Thoracic aorta (tissue), 2 donors: ENCODE results near the gene TM4SF18. TPM values are rescaled to one million over a fixed set of nuclear protein-coding genes. Genes with fewer than 3 reads are reported as not detected.

Experiments
- ATAC-seq: fragments of 150-250 bp; one replicate; pipeline ENCODE4 v1.8.0; 2017; ENCODE audit warnings: low read depth; ENCODE audit not compliant: insufficient number of reproducible peaks, low FRiP score
- DNase-seq: peaks from one replicate; pipeline ENCODE4 v3.0.0-alpha.2; 2020; ENCODE audit warnings: low spot score
- H3K27ac ChIP-seq, 2 donors: fragments of 200-600 bp; sonication (generic); 1 replicate in 1 of 2; 2 replicates in 1 of 2; pipeline ENCODE4 v1.5.1; 2016; ENCODE audit warnings: mild to moderate bottlenecking in 2 of 2, moderate library complexity in 2 of 2
- H3K27me3 ChIP-seq: fragments of 200-600 bp; sonication (generic); replicated peaks from 2 replicates; pipeline ENCODE4 v1.6.0; 2016; ENCODE audit warnings: mild to moderate bottlenecking; ENCODE audit not compliant: insufficient read depth
- H3K36me3 ChIP-seq: fragments of 200-600 bp; sonication (generic); one replicate; pipeline ENCODE4 v1.5.1; 2016
- H3K4me1 ChIP-seq, 2 donors: fragments of 200-600 bp; sonication (generic); 1 replicate in 1 of 2; 2 replicates in 1 of 2; pipeline versions ENCODE4 v1.5.1 to v1.6.0; 2016; ENCODE audit warnings: low read depth in 2 of 2, mild to moderate bottlenecking in 1 of 2; ENCODE audit not compliant: control insufficient read depth in 1 of 2
- H3K4me3 ChIP-seq: fragments of 200-600 bp; sonication (generic); 2 replicates; pipeline ENCODE4 v1.5.1; 2016; ENCODE audit warnings: mild to moderate bottlenecking
- H3K9me3 ChIP-seq: fragments of 200-600 bp; sonication (generic); 2 replicates; pipeline ENCODE4 v1.5.1; 2016
- CTCF ChIP-seq: fragments of 200-600 bp; sonication (generic); IDR thresholded peaks from one replicate; pipeline ENCODE4 v1.5.1; 2019; ENCODE audit warnings: antibody characterized with exemption
- total RNA-seq, 2 donors: library from RNA; depleted of rRNA; stranded (reverse); fragments of >200 nt; gene quantifications; one replicate each; pipeline versions ENCODE4 v1.1.0 to v1.2.3, GENCODE V29; 2016

The TM4SF18 gene
- total RNA-seq, 2 donors from 2014 or later, result 1.9 to 4.9 TPM

- Histone ChIP-seq H3K27me3 (no peaks in the 10 kb centered on the region), H3K4me1 (no peaks in the 10 kb centered on the region), H3K27ac (no peak overlapping the region), H3K4me3 (no peak overlapping the region), H3K36me3 (no peaks in the 10 kb centered on the region), H3K9me3 (no peaks in the 10 kb centered on the region)
- no peak for TF ChIP-seq CTCF
- no peak for ATAC-seq
- no peak for DNase-seq
Observed at GRCh38 chr3:149325581-149325980, 7.9 kb downstream of the TM4SF18 start.

GRCh38 chr3:149324332-149324731 is 9.1 kb downstream of the TM4SF18 start:
- H3K36me3 ChIP-seq, result no peaks in the 10 kb centered on the region
- DNase-seq, result no peak
- H3K27ac ChIP-seq, result no peak overlapping the region
- ATAC-seq, result no peak
- H3K4me3 ChIP-seq, result no peak overlapping the region
- H3K4me1 ChIP-seq, result no peaks in the 10 kb centered on the region
- no peak for TF ChIP-seq CTCF
- H3K27me3 ChIP-seq, result no peaks in the 10 kb centered on the region
- no peaks in the 10 kb centered on the region for H3K9me3 ChIP-seq

GRCh38 chr3:149321640-149322039 is 11.8 kb downstream of the TM4SF18 start:
- no peak for ATAC-seq
- Histone ChIP-seq H3K4me3 (no peak overlapping the region), H3K36me3 (no peaks in the 10 kb centered on the region), H3K27me3 (no peaks in the 10 kb centered on the region), H3K27ac (no peak overlapping the region), H3K4me1 (no peaks in the 10 kb centered on the region), H3K9me3 (no peaks in the 10 kb centered on the region)
- no peak for DNase-seq
- no peak for TF ChIP-seq CTCF

GRCh38 chr3:149321136-149321535 is 12.3 kb downstream of the TM4SF18 start:
- no peaks in the 10 kb centered on the region for H3K4me1 ChIP-seq
- no peak for TF ChIP-seq CTCF
- no peak for DNase-seq
- no peaks in the 10 kb centered on the region for H3K27me3 ChIP-seq
- H3K27ac ChIP-seq, result no peak overlapping the region
- no peak for ATAC-seq
- no peak overlapping the region for H3K4me3 ChIP-seq
- H3K9me3 ChIP-seq, result no peaks in the 10 kb centered on the region
- no peaks in the 10 kb centered on the region for H3K36me3 ChIP-seq

- no peaks in the 10 kb centered on the region for H3K27me3 ChIP-seq
- H3K4me1 ChIP-seq, result peaks cover 5 to 9% of the 10 kb centered on the region in 2 donors
- ATAC-seq (no peak), DNase-seq (no peak)
- no peak overlapping the region for H3K4me3 ChIP-seq
- H3K9me3 ChIP-seq, result no peaks in the 10 kb centered on the region
- no peaks in the 10 kb centered on the region for H3K36me3 ChIP-seq
- no peak for TF ChIP-seq CTCF
- no peak overlapping the region for H3K27ac ChIP-seq
Observed at GRCh38 chr3:149319750-149320149, 13.7 kb downstream of the TM4SF18 start.
